ENCODE measurements around the gene OR52J3. TPM values are rescaled to one million over a fixed set of nuclear protein-coding genes. Genes with fewer than 3 reads are reported as not detected.

OR52J3 gene
- not detected in 2 replicates for total RNA-seq

DNA sequence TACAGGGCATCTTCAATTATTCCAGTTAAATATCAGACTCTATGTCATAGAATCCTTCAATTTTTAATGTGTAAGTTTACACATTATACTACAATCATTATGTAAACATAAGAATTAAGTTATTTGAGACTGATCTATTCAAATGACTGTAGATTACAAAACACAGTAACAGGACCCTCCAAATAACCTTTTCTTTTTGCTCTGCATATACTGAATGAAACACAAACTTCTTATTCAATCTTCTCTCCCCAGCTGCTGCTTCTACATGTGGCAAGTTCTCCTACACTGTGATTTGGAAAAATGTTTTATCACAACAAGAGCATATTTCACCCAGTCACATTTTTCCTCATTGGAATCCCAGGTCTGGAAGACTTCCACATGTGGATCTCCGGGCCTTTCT lies at the start of gene OR52J3:
Gene OR52J3 (plus strand): TSS at position 301 of the 400 bp plus-strand sequence. CDS start 0 bp downstream, at position 301.

GRCh38 chr11:5059391-5059790 lies 13.1 kb downstream of the OR52J3 start, which contains the start of gene OR52E2:
TSS of gene OR52E2 (minus strand) at chr11:5059627. CDS start at chr11:5059627, 0 bp downstream.

DNA sequence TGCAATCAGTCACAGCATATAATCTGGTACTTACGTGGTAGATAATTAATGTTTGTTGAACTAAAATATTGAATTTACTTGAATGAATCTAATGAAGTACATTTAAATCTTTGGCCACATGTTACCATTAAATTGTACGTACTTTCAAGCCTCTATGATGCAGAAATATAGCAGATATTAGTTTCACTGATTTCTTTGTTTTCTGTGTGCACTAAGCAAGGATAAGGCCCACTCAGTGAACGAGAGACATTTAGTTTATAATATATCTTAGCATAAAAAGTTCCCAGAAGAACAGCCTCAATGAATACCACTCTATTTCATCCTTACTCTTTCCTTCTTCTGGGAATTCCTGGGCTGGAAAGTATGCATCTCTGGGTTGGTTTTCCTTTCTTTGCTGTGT lies 22.9 kb downstream of the OR52J3 start, which contains the start of gene OR52E1:
Gene OR52E1 (plus strand): TSS at position 301 of the 400 bp plus-strand sequence.

Other genes with a start within 250 kb of the OR52J3 start
- gene OR52R1, start 242.1 kb upstream of the OR52J3 start, total RNA-seq = not detected in 2 replicates
- not detected in 2 replicates for gene OR51F2, start 225.2 kb upstream of the OR52J3 start, total RNA-seq
- gene OR51S1, start 197.3 kb upstream of the OR52J3 start, total RNA-seq = not detected in 2 replicates
- gene OR51T1, start 164.6 kb upstream of the OR52J3 start, total RNA-seq = not detected in 2 replicates
- not detected in 2 replicates for gene OR51A7, start 142.7 kb upstream of the OR52J3 start, total RNA-seq
- not detected in 2 replicates for gene OR51G2, start 127.2 kb upstream of the OR52J3 start, total RNA-seq
- gene OR51G1, start 122.2 kb upstream of the OR52J3 start, total RNA-seq = not detected in 2 replicates
- not detected in 2 replicates for gene OR51A4, start 98.9 kb upstream of the OR52J3 start, total RNA-seq
- not detected in 2 replicates for gene OR51A2, start 90.8 kb upstream of the OR52J3 start, total RNA-seq
- not detected in 2 replicates for gene OR51L1, start 51.7 kb upstream of the OR52J3 start, total RNA-seq
- gene OR52E2, start 13.1 kb downstream of the OR52J3 start, total RNA-seq = not detected in 2 replicates
- not detected in 2 replicates for gene OR52E1, start 23.0 kb downstream of the OR52J3 start, total RNA-seq
- not detected in 2 replicates for gene OR52A5, start 91.8 kb downstream of the OR52J3 start, total RNA-seq
- gene OR52A1, start 108.2 kb downstream of the OR52J3 start, total RNA-seq = not detected in 2 replicates
- not detected in 2 replicates for gene OR51V1, start 154.2 kb downstream of the OR52J3 start, total RNA-seq
- not detected in 2 replicates for gene HBB, start 180.5 kb downstream of the OR52J3 start, total RNA-seq
- gene HBD, start 188.0 kb downstream of the OR52J3 start, total RNA-seq = not detected in 2 replicates
- not detected in 2 replicates for gene HBG1, start 203.3 kb downstream of the OR52J3 start, total RNA-seq
- not detected in 2 replicates for gene HBG2, start 208.3 kb downstream of the OR52J3 start, total RNA-seq
- gene HBE1, start 223.4 kb downstream of the OR52J3 start, total RNA-seq = not detected in 2 replicates

Measured in mammary microvascular endothelial cell (primary cell).